Ishikawa (cell line): ENCODE measurements around the gene CYB5D1.

Experiments
- EP300 ChIP-seq: IDR thresholded peaks from 2 replicates; pipeline ENCODE4 v1.6.1; 2012; ENCODE audit warnings: borderline replicate concordance
- MAX ChIP-seq: IDR thresholded peaks from 2 replicates; pipeline ENCODE4 v1.6.1; 2012
- NFIC ChIP-seq: IDR thresholded peaks from 2 replicates; pipeline ENCODE4 v1.6.1; 2012
- RAD21 ChIP-seq: IDR thresholded peaks from 2 replicates; pipeline ENCODE4 v1.6.1; 2012; ENCODE audit warnings: low read depth
- TAF1 ChIP-seq: IDR thresholded peaks from 2 replicates; pipeline ENCODE4 v1.6.1; 2012; ENCODE audit warnings: low read depth, mild to moderate bottlenecking
- TCF12 ChIP-seq: IDR thresholded peaks from 2 replicates; pipeline ENCODE4 v1.6.1; 2012; ENCODE audit warnings: low read depth
- TEAD4 ChIP-seq: IDR thresholded peaks from 2 replicates; pipeline ENCODE4 v1.6.1; 2012

- TF ChIP-seq TAF1, result no peak
- no peak for TF ChIP-seq EP300
- no peak for TF ChIP-seq RAD21
- no peak for TF ChIP-seq TEAD4
- TF ChIP-seq TCF12, result no peak
- TF ChIP-seq MAX, result no peak
- TF ChIP-seq NFIC, result no peak
Observed at GRCh38 chr17:7833795-7834541, 23.8 kb upstream of the CYB5D1 start, which contains the start of gene KDM6B.
